H1 (cell line): ENCODE results near the gene ADD2. TPM values are rescaled to one million over a fixed set of nuclear protein-coding genes. Genes with fewer than 3 reads are reported as not detected.

Experiments
- CTCF ChIA-PET: fragments of 300-600 bp; sonication (Branson Sonifier 250); formaldehyde crosslinking; loops from one replicate; lab custom pipeline; 2021; ENCODE audit not compliant: partially characterized antibody; lab: Charles Lee
- POLR2A ChIA-PET: fragments of 300-600 bp; sonication (Branson Sonifier 250); formaldehyde crosslinking; loops from one replicate; lab custom pipeline; 2021; ENCODE audit warnings: inconsistent platforms; ENCODE audit not compliant: partially characterized antibody; lab: Charles Lee
- DNase-seq, 2 experiments: peaks; one replicate each; pipeline versions ENCODE4 v3.0.0 to v3.0.0-alpha.2; 2010 to 2022; ENCODE audit warnings: low spot score in 2 of 2, low read depth in 1 of 2, mixed read lengths in 1 of 2
- FAIRE-seq: peaks from 2 replicates; lab custom pipeline; 2011; peaks lifted over from hg19 to GRCh38; lab: Jason Lieb, UNC
- H2AFZ ChIP-seq: 2 replicates; pipeline ENCODE4 v1.8.1; 2012; ENCODE audit warnings: low read length, inconsistent platforms
- H2AK5ac ChIP-seq: 2 replicates; pipeline ENCODE4 v1.6.1; 2013; ENCODE audit warnings: low read depth, low read length
- H2BK120ac ChIP-seq: replicated peaks from 2 replicates; pipeline ENCODE3; 2013; ENCODE audit warnings: low read depth, low read length, inconsistent platforms
- H2BK12ac ChIP-seq: 2 replicates; pipeline ENCODE4 v1.6.1; 2013; ENCODE audit warnings: low read depth, low read length
- H2BK15ac ChIP-seq: 2 replicates; pipeline ENCODE4 v1.6.1; 2013; ENCODE audit warnings: low read length
- H2BK20ac ChIP-seq: 2 replicates; pipeline ENCODE4 v1.6.1; 2013; ENCODE audit warnings: low read length
- H2BK5ac ChIP-seq: 2 replicates; pipeline ENCODE4 v1.6.1; 2013; ENCODE audit warnings: low read depth, low read length
- H3K14ac ChIP-seq: 2 replicates; pipeline ENCODE4 v1.6.1; 2013; ENCODE audit warnings: inconsistent platforms; ENCODE audit not compliant: insufficient read length
- H3K18ac ChIP-seq: 2 replicates; pipeline ENCODE4 v1.6.1; 2013; ENCODE audit warnings: low read length; ENCODE audit errors: extremely low read depth
- H3K23ac ChIP-seq: 2 replicates; pipeline ENCODE4 v1.6.1; 2013; ENCODE audit warnings: inconsistent platforms; ENCODE audit not compliant: insufficient read length
- H3K23me2 ChIP-seq: 2 replicates; pipeline ENCODE4 v1.6.1; 2013; ENCODE audit warnings: low read depth, low read length
- H3K27ac ChIP-seq: 2 replicates; pipeline ENCODE4 v1.6.1; 2011; ENCODE audit warnings: low read depth, low read length, inconsistent platforms
- H3K27me3 ChIP-seq, 4 experiments: replicated peaks in 1 of 4; 1 replicate in 1 of 4; 2 replicates in 3 of 4; pipeline versions ENCODE4 v1.6.1 to v1.8.1; 2011 to 2013; ENCODE audit warnings: low read length in 3 of 4, mild to moderate bottlenecking in 3 of 4, inconsistent platforms in 2 of 4, mixed read lengths in 2 of 4, moderate library complexity in 1 of 4; ENCODE audit not compliant: control insufficient read depth in 3 of 4, insufficient read depth in 3 of 4; ENCODE audit errors: extremely low read depth in 1 of 4
- H3K36me3 ChIP-seq, 4 experiments: 2 replicates each; pipeline versions ENCODE4 v1.6.1 to v1.8.1; 2011 to 2013; ENCODE audit warnings: mild to moderate bottlenecking in 4 of 4, low read length in 3 of 4, moderate library complexity in 2 of 4, control low read depth in 1 of 4, inconsistent platforms in 1 of 4; ENCODE audit not compliant: insufficient read depth in 4 of 4, control insufficient read depth in 2 of 4
- H3K4ac ChIP-seq: replicated peaks from 2 replicates; pipeline ENCODE3; 2013; ENCODE audit warnings: low read length, low read depth, mixed read lengths, inconsistent platforms; ENCODE audit not compliant: insufficient read length
- H3K4me1 ChIP-seq, 4 experiments: replicated peaks in 1 of 4; 1 replicate in 1 of 4; 2 replicates in 3 of 4; pipeline versions ENCODE4 v1.6.1 to v1.8.1; 2011 to 2013; ENCODE audit warnings: low read length in 3 of 4, inconsistent platforms in 2 of 4, mixed read lengths in 1 of 4; ENCODE audit not compliant: insufficient read depth in 4 of 4, control insufficient read depth in 3 of 4
- H3K4me2 ChIP-seq, 2 experiments: 2 replicates each; pipeline versions ENCODE4 v1.6.1 to v1.8.1; 2011 to 2013; ENCODE audit warnings: low read depth in 2 of 2, low read length in 2 of 2, control low read depth in 1 of 2, inconsistent platforms in 1 of 2, mild to moderate bottlenecking in 1 of 2; ENCODE audit not compliant: insufficient read depth in 1 of 2
- H3K4me3 ChIP-seq, 4 experiments: fragments of 200-600, 300-600 bp in 1 of 4; sonication (generic), shearing (Covaris generic), sonication (Bioruptor Twin) in 1 of 4; 2 replicates each; pipeline versions ENCODE4 v1.5.1 to v1.8.1; 2011 to 2016; ENCODE audit warnings: low read length in 4 of 4, low read depth in 3 of 4, control low read depth in 2 of 4, inconsistent platforms in 2 of 4, mild to moderate bottlenecking in 2 of 4, mixed read lengths in 1 of 4, moderate library complexity in 1 of 4; ENCODE audit not compliant: insufficient read depth in 2 of 4; ENCODE audit errors: extremely low read depth in 1 of 4
- H3K56ac ChIP-seq: replicated peaks from 2 replicates; pipeline ENCODE3; 2013; ENCODE audit warnings: low read depth, mild to moderate bottlenecking, mixed read lengths, low read length, inconsistent platforms; ENCODE audit not compliant: insufficient read length
- H3K79me1 ChIP-seq: 2 replicates; pipeline ENCODE4 v1.6.1; 2013; ENCODE audit warnings: low read depth, low read length, control low read depth
- H3K79me2 ChIP-seq, 2 experiments: 2 replicates each; pipeline versions ENCODE4 v1.6.1 to v1.8.1; 2012 to 2013; ENCODE audit warnings: low read length in 2 of 2, mild to moderate bottlenecking in 2 of 2, inconsistent platforms in 1 of 2; ENCODE audit not compliant: insufficient read depth in 2 of 2, control insufficient read depth in 1 of 2
- H3K9ac ChIP-seq, 4 experiments: replicated peaks in 1 of 4; 1 replicate in 1 of 4; 2 replicates in 3 of 4; pipeline versions ENCODE4 v1.6.1 to v1.8.1; 2011 to 2013; ENCODE audit warnings: low read depth in 3 of 4, low read length in 3 of 4, control low read depth in 2 of 4, mild to moderate bottlenecking in 2 of 4, moderate library complexity in 2 of 4, inconsistent platforms in 1 of 4; ENCODE audit errors: extremely low read depth in 1 of 4
- H3K9me3 ChIP-seq, 2 experiments: 2 replicates each; pipeline versions ENCODE4 v1.6.1 to v1.8.1; 2012 to 2013; ENCODE audit warnings: mild to moderate bottlenecking in 2 of 2, moderate library complexity in 2 of 2, control low read depth in 1 of 2, inconsistent platforms in 1 of 2, low read depth in 1 of 2, low read length in 1 of 2, mixed read lengths in 1 of 2; ENCODE audit not compliant: insufficient read depth in 2 of 2
- H4K20me1 ChIP-seq, 2 experiments: replicated peaks in 1 of 2; 2 replicates each; pipeline versions ENCODE3 to v1.8.1; 2011 to 2013; ENCODE audit warnings: inconsistent platforms in 2 of 2, low read length in 2 of 2, mild to moderate bottlenecking in 1 of 2; ENCODE audit not compliant: insufficient read depth in 2 of 2, control insufficient read depth in 1 of 2
- H4K5ac ChIP-seq: 2 replicates; pipeline ENCODE4 v1.6.1; 2013; ENCODE audit warnings: low read length, low read depth, mixed read lengths, inconsistent platforms; ENCODE audit not compliant: insufficient read length
- H4K8ac ChIP-seq: 2 replicates; pipeline ENCODE4 v1.8.0; 2013; ENCODE audit warnings: mild to moderate bottlenecking, moderate library complexity, low read length, inconsistent platforms; ENCODE audit not compliant: insufficient read depth; ENCODE audit errors: extremely low read depth
- H4K91ac ChIP-seq: replicated peaks from 2 replicates; pipeline ENCODE3; 2013; ENCODE audit warnings: low read length, mixed read lengths, inconsistent platforms; ENCODE audit not compliant: insufficient read length
- ATF3 ChIP-seq: IDR thresholded peaks from 2 replicates; pipeline ENCODE4 v1.6.1; 2011; ENCODE audit warnings: low read depth, mild to moderate bottlenecking, low read length; ENCODE audit not compliant: insufficient read depth
- GABPA ChIP-seq: IDR thresholded peaks from 2 replicates; pipeline ENCODE4 v1.6.1; 2011; ENCODE audit warnings: mild to moderate bottlenecking, low read length, moderate library complexity, borderline replicate concordance; ENCODE audit not compliant: insufficient read depth
- MAFK ChIP-seq: IDR thresholded peaks from 2 replicates; pipeline ENCODE4 v1.6.1; 2012; ENCODE audit warnings: low read depth, mild to moderate bottlenecking, improper control_type of control experiment, low read length
- POLR2AphosphoS5 ChIP-seq: IDR thresholded peaks from 2 replicates; pipeline ENCODE4 v1.6.1; 2011; ENCODE audit warnings: low read depth, low read length
- RAD21 ChIP-seq, 2 experiments: IDR thresholded peaks in 1 of 2; conservative IDR thresholded peaks in 1 of 2; 2 replicates each; pipeline ENCODE4 v1.6.1; 2011; ENCODE audit warnings: low read depth in 2 of 2, low read length in 2 of 2, improper control_type of control experiment in 1 of 2, inconsistent platforms in 1 of 2, mild to moderate bottlenecking in 1 of 2, moderate library complexity in 1 of 2
- WGBS, 2 experiments: shearing (Covaris generic) in 1 of 2; methylation state at CpG; one replicate each; pipeline versions ENCODE4 v1.1.6 to v1.1.7; 2013 to 2015; ENCODE audit warnings: low lambda C conversion rate in 2 of 2, mixed read lengths in 2 of 2, inconsistent platforms in 1 of 2, low coverage in 1 of 2, missing lambda C conversion rate in 1 of 2; ENCODE audit not compliant: insufficient replicate concordance in 2 of 2, insufficient coverage in 1 of 2, insufficient read length in 1 of 2; ENCODE audit errors: extremely low coverage in 1 of 2, missing lambda C conversion rate in 1 of 2; 5-methylcytosine and 5-hydroxymethylcytosine counted together
- polyA plus RNA-seq, 7 experiments: library from polyadenylated mRNA; depleted of rRNA in 3 of 7; stranded (reverse) in 5 of 7; unstranded in 2 of 7; fragments of >200 nt in 5 of 7; fragments of 200-250 nt in 2 of 7; gene quantifications; 1 replicate in 5 of 7; 2 replicates in 1 of 7; 4 replicates in 1 of 7; pipeline versions ENCODE4 v1.2.1 to v1.2.3, GENCODE V29; 2011 to 2013; ENCODE audit warnings: missing spikeins in 2 of 7, mixed read lengths in 2 of 7
- total RNA-seq: library from RNA; stranded (reverse); fragmentation: NEBNext Ultra II Directional; extraction: Animal tissue kit (Norgen Biotek cat#: 25700); gene quantifications from 2 replicates; pipeline ENCODE4 v1.2.1, GENCODE V29; 2021

The ADD2 gene
- total and polyA plus RNA-seq, 2 of the 8 experiments (the other 6 are each of a cell fraction or from before 2014, with no cell fraction given) = 58.5 to 170 TPM

GRCh38 chr2:70710038-70710690, 57.8 kb downstream of the ADD2 start:
- Histone ChIP-seq H3K18ac (no peak overlapping the region), H4K91ac (no peak overlapping the region), H3K36me3 (peaks cover 0 to 16% (median 7%) of the 10 kb centered on the region in 4 experiments; a peak in 6 of 8 replicates), H3K23me2 (no peaks in the 10 kb centered on the region), H2BK5ac (peak overlapping the region; percentile 50; the same call in 1 of the 2 replicates), H2BK12ac (0 out of 2 replicates have a peak overlapping the region, but pooled peaks have one; percentile 42), H3K23ac (no peak overlapping the region), H3K14ac (no peak overlapping the region), H3K79me1 (peaks cover 17% of the 10 kb centered on the region), H3K4me1 (peaks cover 0 to 28% (median 10%) of the 10 kb centered on the region in 4 experiments; a peak in 6 of 7 replicates), H4K5ac (no peak overlapping the region), H3K56ac (no peak overlapping the region), H2BK20ac (peak overlapping the region; percentile 37; the same call in 1 of the 2 replicates), H2AFZ (no peak overlapping the region), H2AK5ac (no peak overlapping the region), H2BK120ac (no peak overlapping the region), H3K27ac (no peak overlapping the region; the same call in 1 of the 2 replicates), H4K8ac (no peak overlapping the region), H3K79me2 (peaks cover 0 to 57% of the 10 kb centered on the region in 2 experiments; a peak in 2 of 4 replicates), H3K4ac (no peak overlapping the region), H3K4me2 (0 out of 4 replicates have a peak overlapping the region, but pooled peaks of 1 of the 2 experiments have one; percentile 1), H4K20me1 (peaks cover 11 to 14% of the 10 kb centered on the region in 2 experiments), H3K27me3 (no peaks in the 10 kb centered on the region), H2BK15ac (0 out of 2 replicates have a peak overlapping the region, but pooled peaks have one; percentile 49), H3K4me3 (no peak overlapping the region), H3K9me3 (no peaks in the 10 kb centered on the region), H3K9ac (no peak overlapping the region)
- WGBS, 2 experiments = 84% methylated on average over 3 of the region's 3 CpGs; no CpG with 5 or more reads in 1 of the 2 experiments
- no peak for DNase-seq
- CTCF ChIA-PET = interaction anchor here (0.9 to 3.5 kb wide), 8 partner anchors 14 to 151 kb away, joined by 3 to 15 read pairs (median 4); no protein-coding TSS in a partner anchor
- POLR2A ChIA-PET = interaction anchor here (0.8 kb wide), 1 partner anchor 18 kb away, joined by 3 read pairs; no protein-coding TSS in a partner anchor
- TF ChIP-seq MAFK = no peak
- no peak for TF ChIP-seq RAD21 (IDR thresholded peaks at IDR 0.05 in 1 of 2, conservative IDR thresholded peaks at IDR 0.05 in 1 of 2; ENCODE audit: low read depth in 2 of 2, low read length in 2 of 2)
- TF ChIP-seq ATF3 = no peak
- TF ChIP-seq GABPA = no peak
- TF ChIP-seq POLR2AphosphoS5 = no peak
- FAIRE-seq = no peak
